HepG2 (cell line): Measurements from ENCODE around the gene BBS9. TPM values are rescaled to one million over a fixed set of nuclear protein-coding genes. Genes with fewer than 3 reads are reported as not detected.

Experiments used
- ATAC-seq: fragments of 200-7000 bp; cut with Tn5 transposase; 3 replicates; pipeline ENCODE4 v1.9.1; 2020; ENCODE audit warnings: mild to moderate bottlenecking, moderate library complexity
- BruUV-seq: library from RNA; stranded (reverse); fragments of 400-500 nt; replicated peaks from 2 replicates; lab custom pipeline; 2021; lab: Mats Ljungman, UMichigan
- CTCF ChIA-PET: fragments of 300-600 bp; formaldehyde crosslinking; extraction: SDS; loops from one replicate; lab custom pipeline; 2021; ENCODE audit warnings: low total read pairs, inconsistent platforms, low intra/inter-chr PET ratio; lab: Yijun Ruan, JAX
- POLR2A ChIA-PET: fragments of 350-600 bp; sonication (Branson Sonifier 250); formaldehyde crosslinking; loops from one replicate; lab custom pipeline; 2020; ENCODE audit warnings: antibody characterized with exemption, inconsistent platforms; lab: Yijun Ruan, JAX
- DNase-seq: peaks from one replicate; pipeline ENCODE4 v3.0.0-alpha.2; 2015; ENCODE audit warnings: low spot score
- FAIRE-seq: peaks from 3 replicates; lab custom pipeline; 2011; peaks lifted over from hg19 to GRCh38; lab: Jason Lieb, UNC
- H2AFZ ChIP-seq: one replicate; pipeline ENCODE4 v1.6.1; 2011; ENCODE audit warnings: low read length, inconsistent platforms
- H3K27ac ChIP-seq: fragments of 300-600 bp; 3 replicates; pipeline ENCODE4 v1.8.0; 2011; ENCODE audit warnings: mixed run types, mild to moderate bottlenecking, mixed read lengths, low read length, inconsistent platforms; ENCODE audit not compliant: insufficient read depth; ENCODE audit errors: extremely low read length
- H3K27me3 ChIP-seq, 2 experiments: fragments of 200-600 bp in 1 of 2; 2 replicates in 1 of 2; 3 replicates in 1 of 2; pipeline versions ENCODE4 v1.6.0 to v1.8.0; 2011; ENCODE audit warnings: low read length in 2 of 2, mild to moderate bottlenecking in 2 of 2, moderate library complexity in 2 of 2, inconsistent platforms in 1 of 2; ENCODE audit not compliant: insufficient read depth in 2 of 2, control insufficient read depth in 1 of 2
- H3K36me3 ChIP-seq, 2 experiments: fragments of 200-600 bp in 1 of 2; replicated peaks in 1 of 2; 2 replicates in 1 of 2; 3 replicates in 1 of 2; pipeline versions ENCODE4 v1.5.1 to v1.8.0; 2011; ENCODE audit warnings: low read length in 2 of 2, inconsistent platforms in 1 of 2; ENCODE audit not compliant: insufficient read depth in 2 of 2, control insufficient read depth in 1 of 2
- H3K4me1 ChIP-seq: 2 replicates; pipeline ENCODE4 v1.5.1; 2012; ENCODE audit warnings: low read length, inconsistent platforms; ENCODE audit not compliant: insufficient read depth
- H3K4me2 ChIP-seq: 2 replicates; pipeline ENCODE4 v1.6.0; 2011; ENCODE audit warnings: low read depth, low read length, inconsistent platforms
- H3K4me3 ChIP-seq, 3 experiments: fragments of 200-600 bp in 1 of 3; sonication (generic), shearing (Covaris generic) in 1 of 3; replicated peaks in 1 of 3; 2 replicates each; pipeline ENCODE4 v1.5.1; 2011 to 2016; ENCODE audit warnings: low read length in 3 of 3, inconsistent platforms in 2 of 3, low read depth in 2 of 3, mild to moderate bottlenecking in 2 of 3, control low read depth in 1 of 3, mixed read lengths in 1 of 3; ENCODE audit not compliant: insufficient read depth in 1 of 3
- H3K79me2 ChIP-seq: one replicate; pipeline ENCODE4 v1.6.1; 2011; ENCODE audit warnings: low read length, inconsistent platforms; ENCODE audit not compliant: insufficient read depth
- H3K9ac ChIP-seq: 2 replicates; pipeline ENCODE4 v1.6.0; 2011; ENCODE audit warnings: mild to moderate bottlenecking, low read depth, low read length, inconsistent platforms; ENCODE audit not compliant: insufficient read depth
- H3K9me3 ChIP-seq: 2 replicates; pipeline ENCODE4 v1.5.1; 2012; ENCODE audit warnings: mild to moderate bottlenecking, low read length
- H4K20me1 ChIP-seq: 2 replicates; pipeline ENCODE4 v1.6.0; 2011; ENCODE audit warnings: inconsistent platforms, mild to moderate bottlenecking, low read length, moderate library complexity; ENCODE audit not compliant: insufficient read depth
- ASH2L ChIP-seq: fragments of 300-600, 200-600 bp; sonication (generic); IDR thresholded peaks from 2 replicates; pipeline ENCODE4 v1.7.0; 2017; ENCODE audit warnings: low read depth, mild to moderate bottlenecking, moderate library complexity, mixed read lengths, low read length; ENCODE audit not compliant: insufficient read length
- GMEB2 ChIP-seq: IDR thresholded peaks from 2 replicates; pipeline ENCODE4 v1.6.1; 2016; ENCODE audit warnings: missing biosample characterization, missing genetic modification reagents, low read depth
- HOXA9 ChIP-seq: sonication (generic); formaldehyde crosslinking; IDR thresholded peaks from 2 replicates; pipeline ENCODE4 v1.8.1; 2022; ENCODE audit warnings: missing genetic modification reagents, mild to moderate bottlenecking, moderate library complexity, borderline replicate concordance
- NR3C1 ChIP-seq: sonication (generic); formaldehyde crosslinking; IDR thresholded peaks from 2 replicates; pipeline ENCODE4 v1.4.0; 2020; ENCODE audit warnings: missing genetic modification reagents
- TCF7 ChIP-seq: sonication (generic); IDR thresholded peaks from 2 replicates; pipeline ENCODE4 v1.6.1; 2016; ENCODE audit warnings: antibody characterized with exemption, low read depth
- ZNF207 ChIP-seq: fragments of 450-650 bp; IDR thresholded peaks from 2 replicates; pipeline ENCODE4 v1.6.1; 2016; ENCODE audit warnings: antibody characterized with exemption, borderline replicate concordance
- ZNF24 ChIP-seq: fragments of 450-650 bp; IDR thresholded peaks from 2 replicates; pipeline ENCODE4 v1.6.1; 2017; ENCODE audit warnings: antibody characterized with exemption, mild to moderate bottlenecking
- ZNF749 ChIP-seq: sonication (generic); formaldehyde crosslinking; IDR thresholded peaks from 2 replicates; pipeline ENCODE4 v1.8.0; 2022; ENCODE audit warnings: mild to moderate bottlenecking, missing genetic modification reagents, moderate library complexity, borderline replicate concordance
- ZNF883 ChIP-seq: sonication (generic); formaldehyde crosslinking; IDR thresholded peaks from 2 replicates; pipeline ENCODE4 v1.5.1; 2020; ENCODE audit warnings: mild to moderate bottlenecking, missing genetic modification reagents; ENCODE audit errors: not compliant biosample characterization
- WGBS: methylation state at CpG from one replicate; pipeline ENCODE4 v1.1.6; 2017; ENCODE audit warnings: low lambda C conversion rate; 5-methylcytosine and 5-hydroxymethylcytosine counted together
- in situ Hi-C: cut with HindIII; loops from 2 replicates; pipeline ENCODE4 v1.10.0; 2017; ENCODE audit warnings: low pct_unique_long_range_greater_than_20kb; ENCODE audit not compliant: extremely low pct_ligation_motif_present
- intact Hi-C: fragments of 100-400 bp; cut with micrococcal nuclease; formaldehyde crosslinking; loops from one replicate; pipeline ENCODE4 v1.10.0; 2022; ENCODE audit not compliant: unreplicated experiment
- polyA plus RNA-seq, 8 experiments: library from polyadenylated mRNA; depleted of rRNA in 3 of 8; stranded (reverse) in 7 of 8; unstranded in 1 of 8; fragments of >200 nt; fragmentation: Illumina TruSeq in 4 of 8; extraction: Trizol in 4 of 8; gene quantifications; 2 replicates each; pipeline versions ENCODE4 v1.2.1 to v1.2.3, GENCODE V29; 2011 to 2016; ENCODE audit warnings: low read depth in 4 of 8, missing spikeins in 1 of 8, mixed read lengths in 1 of 8; ENCODE audit not compliant: insufficient read depth in 1 of 8
- total RNA-seq, 5 experiments: library from RNA; depleted of rRNA; stranded (reverse); fragments of >200 nt; fragmentation: Illumina TruSeq; extraction: Trizol; gene quantifications; 2 replicates each; pipeline ENCODE4 v1.2.3, GENCODE V29; 2016; ENCODE audit warnings: low read depth in 1 of 5
- TF ChIP-seq, protein P1 (sequence below), 2 experiments: IDR thresholded peaks; 2 replicates each; pipeline ENCODE4 v1.6.1; 2011 to 2012; ENCODE audit warnings: low read length in 2 of 2, borderline replicate concordance in 1 of 2, low read depth in 1 of 2, mild to moderate bottlenecking in 1 of 2, moderate library complexity in 1 of 2

BBS9 gene
- total and polyA plus RNA-seq, 2 of the 13 experiments (the other 11 are each of a cell fraction or from before 2014, with no cell fraction given), result 5.1 to 7.8 TPM

GRCh38 chr7:33300131-33300530 is 170.8 kb downstream of the BBS9 start:
- Histone ChIP-seq H3K4me3 (no peak overlapping the region), H3K9ac (no peak overlapping the region), H3K27me3 (no peaks in the 10 kb centered on the region), H3K79me2 (no peaks in the 10 kb centered on the region), H3K36me3 (no peaks in the 10 kb centered on the region), H3K4me1 (no peaks in the 10 kb centered on the region), H2AFZ (no peak overlapping the region), H3K4me2 (no peak overlapping the region), H4K20me1 (no peaks in the 10 kb centered on the region), H3K9me3 (peaks cover 19% of the 10 kb centered on the region), H3K27ac (no peak overlapping the region)
- in situ Hi-C loops, result no loop called here
- no peak for FAIRE-seq
- intact Hi-C loops, result no loop called here
- 97% methylated on average over 1 of the region's 1 CpG for WGBS
- no peak for ATAC-seq
- POLR2A ChIA-PET, result no interaction called here
- no TSS peak for BruUV-seq
- CTCF ChIA-PET, result no interaction called here
- TF ChIP-seq GMEB2 (CRISPR knock-in tag) (no peak), ASH2L (no peak), HOXA9 (no peak), ZNF207 (no peak), TCF7 (no peak), ZNF749 (CRISPR knock-in tag) (no peak), ZNF883 (CRISPR knock-in tag) (no peak), NR3C1 (CRISPR knock-in tag) (no peak), ZNF24 (no peak)
- TF ChIP-seq, protein P1, sequence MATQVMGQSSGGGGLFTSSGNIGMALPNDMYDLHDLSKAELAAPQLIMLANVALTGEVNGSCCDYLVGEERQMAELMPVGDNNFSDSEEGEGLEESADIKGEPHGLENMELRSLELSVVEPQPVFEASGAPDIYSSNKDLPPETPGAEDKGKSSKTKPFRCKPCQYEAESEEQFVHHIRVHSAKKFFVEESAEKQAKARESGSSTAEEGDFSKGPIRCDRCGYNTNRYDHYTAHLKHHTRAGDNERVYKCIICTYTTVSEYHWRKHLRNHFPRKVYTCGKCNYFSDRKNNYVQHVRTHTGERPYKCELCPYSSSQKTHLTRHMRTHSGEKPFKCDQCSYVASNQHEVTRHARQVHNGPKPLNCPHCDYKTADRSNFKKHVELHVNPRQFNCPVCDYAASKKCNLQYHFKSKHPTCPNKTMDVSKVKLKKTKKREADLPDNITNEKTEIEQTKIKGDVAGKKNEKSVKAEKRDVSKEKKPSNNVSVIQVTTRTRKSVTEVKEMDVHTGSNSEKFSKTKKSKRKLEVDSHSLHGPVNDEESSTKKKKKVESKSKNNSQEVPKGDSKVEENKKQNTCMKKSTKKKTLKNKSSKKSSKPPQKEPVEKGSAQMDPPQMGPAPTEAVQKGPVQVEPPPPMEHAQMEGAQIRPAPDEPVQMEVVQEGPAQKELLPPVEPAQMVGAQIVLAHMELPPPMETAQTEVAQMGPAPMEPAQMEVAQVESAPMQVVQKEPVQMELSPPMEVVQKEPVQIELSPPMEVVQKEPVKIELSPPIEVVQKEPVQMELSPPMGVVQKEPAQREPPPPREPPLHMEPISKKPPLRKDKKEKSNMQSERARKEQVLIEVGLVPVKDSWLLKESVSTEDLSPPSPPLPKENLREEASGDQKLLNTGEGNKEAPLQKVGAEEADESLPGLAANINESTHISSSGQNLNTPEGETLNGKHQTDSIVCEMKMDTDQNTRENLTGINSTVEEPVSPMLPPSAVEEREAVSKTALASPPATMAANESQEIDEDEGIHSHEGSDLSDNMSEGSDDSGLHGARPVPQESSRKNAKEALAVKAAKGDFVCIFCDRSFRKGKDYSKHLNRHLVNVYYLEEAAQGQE (IDR thresholded peaks at IDR 0.05; ENCODE audit: borderline replicate concordance in 1 of 2, low read depth in 1 of 2, low read length in 2 of 2), result no peak
- DNase-seq, result no peak
